NT2/D1 (cell line): ENCODE results near the gene KCNJ12.

Source experiments
- SUZ12 ChIP-seq: IDR thresholded peaks from 2 replicates; pipeline ENCODE4 v1.6.1; 2011; ENCODE audit not compliant: insufficient read length, insufficient read depth; ENCODE audit errors: extremely low read depth
- YY1 ChIP-seq: IDR thresholded peaks from 2 replicates; pipeline ENCODE4 v1.6.1; 2011; ENCODE audit not compliant: insufficient read length, insufficient read depth
- ZNF274 ChIP-seq: IDR thresholded peaks from 2 replicates; pipeline ENCODE4 v1.6.1; 2011; ENCODE audit warnings: mild to moderate bottlenecking, low read depth, low read length

DNA sequence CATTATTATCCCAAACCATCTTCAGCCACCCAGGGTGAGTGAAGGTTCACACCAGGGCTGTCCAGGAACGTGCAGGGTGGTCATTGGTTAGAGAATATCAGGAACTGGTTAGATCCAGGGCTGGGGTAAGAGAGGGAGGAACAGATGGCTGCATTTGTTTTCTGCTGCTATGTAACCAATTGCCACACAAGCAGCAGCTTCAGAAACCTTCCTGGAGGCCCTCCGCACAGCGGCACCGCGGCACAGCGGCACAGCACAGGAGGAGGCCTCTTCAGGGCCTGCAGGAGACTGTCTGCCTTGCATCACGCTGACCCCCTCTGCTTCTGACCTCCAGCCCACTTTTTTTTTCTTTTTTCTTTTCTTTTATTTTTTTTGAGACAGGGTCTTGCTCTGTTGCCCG lies 86.1 kb downstream of the KCNJ12 start:
- TF ChIP-seq YY1 (no peak), SUZ12 (no peak), ZNF274 (no peak)
